Activated CD4-positive, alpha-beta T cell treated with anti-CD3 and anti-CD28 coated beads, Interleukin-2, amount 10 ng/mL, durations not matched to agents 7 days and 5 days (primary cell): ENCODE measurements around the gene GRIK4. TPM values are rescaled to one million over a fixed set of nuclear protein-coding genes. Genes with fewer than 3 reads are reported as not detected.

Experiments used
- CTCF ChIA-PET: fragments of 350-600 bp; sonication (Branson Sonifier 250); formaldehyde crosslinking; loops from one replicate; lab custom pipeline; 2021; ENCODE audit warnings: antibody characterized with exemption; lab: Charles Lee
- POLR2A ChIA-PET: fragments of 350-600 bp; sonication (Branson Sonifier 250); formaldehyde crosslinking; loops from one replicate; lab custom pipeline; 2021; ENCODE audit warnings: antibody characterized with exemption; lab: Charles Lee
- DNase-seq: peaks from one replicate; pipeline ENCODE4 v3.0.0-alpha.2; 2020
- H3K27ac Mint-ChIP-seq: one replicate; pipeline ENCODE4 v1.8.0; 2021; ENCODE audit warnings: mild to moderate bottlenecking, moderate library complexity, mixed read lengths
- H3K27me3 Mint-ChIP-seq: one replicate; pipeline ENCODE4 v1.8.0; 2021; ENCODE audit warnings: mixed read lengths
- H3K36me3 Mint-ChIP-seq: one replicate; pipeline ENCODE4 v1.8.0; 2021; ENCODE audit warnings: low read depth, mixed read lengths
- H3K4me1 Mint-ChIP-seq: one replicate; pipeline ENCODE4 v1.8.0; 2021; ENCODE audit warnings: mixed read lengths
- H3K4me3 Mint-ChIP-seq: one replicate; pipeline ENCODE4 v1.8.0; 2021; ENCODE audit warnings: mild to moderate bottlenecking, moderate library complexity, mixed read lengths
- H3K9me3 Mint-ChIP-seq: one replicate; pipeline ENCODE4 v1.8.0; 2021; ENCODE audit warnings: mixed read lengths
- total RNA-seq, 2 experiments: library from RNA; stranded (reverse); gene quantifications; one replicate each; pipeline ENCODE4 v1.2.3, GENCODE V29; 2021

GRIK4 gene
- total RNA-seq, 2 experiments from 2014 or later, result not detected

DNA sequence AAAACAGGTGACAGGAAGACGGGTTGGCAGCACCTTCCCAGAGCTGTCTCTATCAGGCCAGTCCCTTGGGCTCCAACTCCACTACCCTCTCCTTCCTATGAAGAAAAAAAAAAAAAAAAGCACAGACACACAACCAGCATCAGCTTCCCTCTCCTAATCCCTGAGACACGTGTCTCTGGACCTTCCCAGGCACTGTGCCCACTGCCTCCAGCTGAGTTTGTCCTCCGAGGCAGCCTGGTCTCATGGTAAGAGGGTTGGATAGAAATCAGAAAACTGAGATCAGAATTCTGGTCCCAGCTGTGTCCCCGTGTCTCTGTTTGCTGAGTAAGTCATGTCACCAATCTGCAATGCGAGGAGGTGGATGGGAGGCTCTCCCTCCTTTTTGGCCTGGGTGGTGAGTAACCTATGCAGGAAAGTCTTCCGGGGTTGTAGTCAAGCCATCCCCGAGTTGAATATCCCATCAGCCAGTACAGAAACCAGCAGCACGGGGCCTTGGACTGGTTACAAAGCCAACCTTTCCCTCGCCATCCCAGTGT is 318.6 kb downstream of the GRIK4 start:
- Mint-ChIP-seq H3K36me3 (no peaks in the 10 kb centered on the region), H3K27me3 (no peaks in the 10 kb centered on the region)
- POLR2A ChIA-PET, result no interaction called here

DNA sequence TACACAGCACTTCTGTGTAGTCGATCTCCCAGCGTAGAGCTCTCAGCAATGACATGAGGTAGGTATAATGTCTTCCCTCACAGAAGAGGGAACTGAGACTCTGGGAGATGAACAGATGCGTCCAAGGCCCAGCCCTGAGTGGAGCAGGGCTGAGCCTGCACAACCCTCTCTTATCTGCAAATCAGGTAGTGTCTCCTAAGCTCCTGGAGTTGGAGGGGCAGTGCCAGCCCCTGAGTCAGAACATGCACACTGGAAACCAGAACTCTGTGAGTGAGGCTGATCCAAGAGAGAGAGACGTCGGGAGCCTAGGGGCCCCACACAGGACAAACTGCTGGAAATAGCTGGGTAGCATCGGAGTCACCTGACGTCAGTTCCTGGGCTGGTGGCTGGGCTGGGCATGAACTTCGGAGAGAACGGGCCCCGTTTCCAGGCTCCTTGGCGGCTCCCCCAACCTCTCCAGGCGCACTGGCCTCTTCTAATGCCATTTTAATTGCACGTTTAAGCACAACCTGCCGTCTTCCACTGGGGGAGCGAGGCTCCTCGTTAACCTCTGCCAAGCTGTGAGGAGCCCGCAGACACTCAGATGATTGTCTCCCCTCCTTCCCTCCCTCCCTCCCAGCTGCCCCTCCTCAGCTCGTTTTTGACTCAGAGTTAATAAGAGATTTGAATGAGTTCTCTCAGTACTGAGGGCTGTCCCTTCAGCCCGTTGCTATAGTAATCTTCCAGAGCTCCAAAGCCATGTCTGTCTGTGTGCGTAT is 321.1 kb downstream of the GRIK4 start:
- POLR2A ChIA-PET, result no interaction called here
- no peaks in the 10 kb centered on the region for H3K4me1 Mint-ChIP-seq
- H3K4me3 Mint-ChIP-seq, result no peak overlapping the region
- no peaks in the 10 kb centered on the region for H3K36me3 Mint-ChIP-seq
- CTCF ChIA-PET, result interaction anchor here (1.1 kb wide), 1 partner anchor 29 kb away, joined by 3 read pairs; no protein-coding TSS in a partner anchor
- H3K27me3 Mint-ChIP-seq, result no peaks in the 10 kb centered on the region
- no peak overlapping the region for H3K27ac Mint-ChIP-seq
- no peaks in the 10 kb centered on the region for H3K9me3 Mint-ChIP-seq
- no peak for DNase-seq

More for the DNA sequence above, 318.6 kb downstream of the GRIK4 start:
- CTCF ChIA-PET, result no interaction called here
- H3K4me3 Mint-ChIP-seq, result no peak overlapping the region
- no peak for DNase-seq
- H3K27ac Mint-ChIP-seq, result no peak overlapping the region
- no peaks in the 10 kb centered on the region for H3K9me3 Mint-ChIP-seq
- H3K4me1 Mint-ChIP-seq, result no peaks in the 10 kb centered on the region

DNA sequence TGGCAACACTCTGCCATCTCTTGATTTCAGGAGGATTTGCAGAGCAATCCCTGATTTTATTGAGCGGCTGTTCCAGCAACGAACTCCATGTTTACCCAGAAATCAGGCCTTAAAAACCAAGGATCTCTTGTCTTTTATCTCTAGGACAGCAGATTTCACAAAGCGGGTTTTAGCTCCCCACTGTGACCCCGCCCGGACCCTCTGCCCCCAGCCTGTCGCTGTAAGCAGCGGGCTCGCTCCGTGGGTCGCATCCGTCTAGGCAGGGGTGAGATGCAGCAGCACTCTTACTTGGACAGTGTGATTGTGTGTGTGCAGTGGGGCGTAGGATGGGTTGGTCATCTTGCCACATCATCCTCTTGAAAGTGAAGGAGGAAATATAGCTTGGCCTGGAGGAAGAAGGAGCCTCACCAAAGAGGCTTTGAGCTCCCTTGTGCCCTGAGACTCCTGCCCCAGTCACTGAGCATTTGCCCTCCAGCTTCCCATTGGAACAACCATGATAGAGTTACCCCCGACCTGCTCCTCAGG is 323.2 kb downstream of the GRIK4 start:
- CTCF ChIA-PET, result interaction anchor here (0.7 kb wide), 2 partner anchors 12 to 157 kb away, joined by 3 to 4 read pairs; no protein-coding TSS in a partner anchor
- POLR2A ChIA-PET, result no interaction called here
- no peak overlapping the region for H3K4me3 Mint-ChIP-seq

DNA sequence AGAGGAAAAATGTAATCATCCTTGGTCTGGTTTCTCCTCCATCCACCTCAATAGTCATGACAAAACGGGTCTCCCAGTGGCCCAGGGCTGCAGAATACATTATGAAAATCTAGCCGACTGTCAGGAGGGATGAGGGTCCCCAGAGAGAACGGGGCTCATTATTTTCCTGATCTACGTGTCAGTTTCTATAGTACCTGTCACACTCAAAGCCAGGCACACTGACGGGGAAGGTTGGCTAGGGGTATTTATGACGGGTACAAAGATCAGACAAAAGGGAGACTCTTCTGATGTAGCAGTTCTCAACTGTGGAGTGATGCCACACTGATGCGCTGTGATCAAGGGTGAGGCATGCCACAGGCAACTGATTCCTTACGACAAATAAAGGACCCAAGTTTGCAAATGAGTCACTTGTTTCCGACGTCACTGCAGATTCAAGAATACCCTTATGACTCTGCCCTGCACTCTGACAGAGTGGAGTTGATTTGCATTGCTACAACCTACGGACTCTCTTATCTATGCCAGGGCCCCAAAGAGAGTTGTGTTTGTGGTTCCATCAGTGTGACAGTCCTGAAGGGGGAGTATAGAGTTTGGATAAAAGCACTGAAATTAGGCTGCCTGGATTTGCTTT is 324.2 kb downstream of the GRIK4 start:
- Mint-ChIP-seq H3K9me3 (no peaks in the 10 kb centered on the region), H3K36me3 (no peaks in the 10 kb centered on the region), H3K4me1 (no peaks in the 10 kb centered on the region), H3K27ac (no peak overlapping the region), H3K4me3 (no peak overlapping the region), H3K27me3 (no peaks in the 10 kb centered on the region)
- POLR2A ChIA-PET, result no interaction called here
- peak; percentile 7 for DNase-seq
- CTCF ChIA-PET, result interaction anchor here (0.7 kb wide), 1 partner anchor 12 kb away, joined by 3 read pairs; no protein-coding TSS in a partner anchor

More for the DNA sequence above, 323.2 kb downstream of the GRIK4 start:
- no peaks in the 10 kb centered on the region for H3K9me3 Mint-ChIP-seq
- no peaks in the 10 kb centered on the region for H3K36me3 Mint-ChIP-seq
- no peaks in the 10 kb centered on the region for H3K4me1 Mint-ChIP-seq
- H3K27me3 Mint-ChIP-seq, result no peaks in the 10 kb centered on the region
- no peak for DNase-seq
- no peak overlapping the region for H3K27ac Mint-ChIP-seq

GRCh38 chr11:120837696-120838095 is 326.1 kb downstream of the GRIK4 start:
- no peaks in the 10 kb centered on the region for H3K9me3 Mint-ChIP-seq
- CTCF ChIA-PET, result interaction anchor here (0.6 kb wide), 1 partner anchor 85 kb away, joined by 3 read pairs; no protein-coding TSS in a partner anchor
- H3K4me1 Mint-ChIP-seq, result no peaks in the 10 kb centered on the region
- no peaks in the 10 kb centered on the region for H3K27me3 Mint-ChIP-seq
- no peak overlapping the region for H3K4me3 Mint-ChIP-seq
- no peaks in the 10 kb centered on the region for H3K36me3 Mint-ChIP-seq
- H3K27ac Mint-ChIP-seq, result no peak overlapping the region
- no peak for DNase-seq
- POLR2A ChIA-PET, result no interaction called here

- H3K9me3 Mint-ChIP-seq, result no peaks in the 10 kb centered on the region
- no peaks in the 10 kb centered on the region for H3K27me3 Mint-ChIP-seq
- no peak for DNase-seq
- H3K4me3 Mint-ChIP-seq, result no peak overlapping the region
- ChIA-PET POLR2A (no interaction called here), CTCF (no interaction called here)
- H3K4me1 Mint-ChIP-seq, result no peaks in the 10 kb centered on the region
- no peaks in the 10 kb centered on the region for H3K36me3 Mint-ChIP-seq
- H3K27ac Mint-ChIP-seq, result no peak overlapping the region
Measured at GRCh38 chr11:120839201-120839600, 327.7 kb downstream of the GRIK4 start.

GRCh38 chr11:120839846-120840402 is 328.4 kb downstream of the GRIK4 start:
- H3K36me3 Mint-ChIP-seq, result no peaks in the 10 kb centered on the region

GRCh38 chr11:120840661-120841060 is 329.1 kb downstream of the GRIK4 start:
- DNase-seq, result no peak
- POLR2A ChIA-PET, result no interaction called here
- Mint-ChIP-seq H3K36me3 (no peaks in the 10 kb centered on the region), H3K4me1 (no peaks in the 10 kb centered on the region), H3K27me3 (no peaks in the 10 kb centered on the region), H3K4me3 (no peak overlapping the region), H3K9me3 (no peaks in the 10 kb centered on the region), H3K27ac (no peak overlapping the region)
- CTCF ChIA-PET, result no interaction called here

More at GRCh38 chr11:120839846-120840402, 328.4 kb downstream of the GRIK4 start:
- no peak overlapping the region for H3K27ac Mint-ChIP-seq
- CTCF ChIA-PET, result no interaction called here
- H3K4me3 Mint-ChIP-seq, result no peak overlapping the region
- no peaks in the 10 kb centered on the region for H3K27me3 Mint-ChIP-seq
- no peaks in the 10 kb centered on the region for H3K9me3 Mint-ChIP-seq
- DNase-seq, result no peak
- H3K4me1 Mint-ChIP-seq, result no peaks in the 10 kb centered on the region
- POLR2A ChIA-PET, result no interaction called here

DNA sequence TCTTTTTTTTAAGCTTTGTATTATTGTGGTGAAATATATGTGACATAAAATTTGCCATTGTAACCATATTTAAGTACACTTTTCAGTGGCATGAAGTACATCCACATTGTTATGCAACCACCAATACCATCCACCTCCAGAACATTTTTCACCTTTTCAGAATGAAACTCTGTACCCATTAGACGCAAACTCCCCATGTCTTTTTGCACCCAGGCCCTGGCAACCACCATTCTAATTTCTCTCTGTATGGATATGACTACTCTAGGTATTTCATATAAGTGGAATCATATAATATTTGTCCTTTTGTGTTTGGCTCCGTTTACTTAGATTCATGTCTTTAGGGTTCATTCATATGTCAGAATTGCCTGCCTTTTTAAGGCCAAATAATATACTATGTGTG is 329.5 kb downstream of the GRIK4 start:
- H3K27me3 Mint-ChIP-seq, result no peaks in the 10 kb centered on the region
- H3K4me3 Mint-ChIP-seq, result no peak overlapping the region
- H3K36me3 Mint-ChIP-seq, result no peaks in the 10 kb centered on the region
- no peaks in the 10 kb centered on the region for H3K4me1 Mint-ChIP-seq
- H3K9me3 Mint-ChIP-seq, result no peaks in the 10 kb centered on the region
- DNase-seq, result no peak
- H3K27ac Mint-ChIP-seq, result no peak overlapping the region
- CTCF ChIA-PET, result no interaction called here
- POLR2A ChIA-PET, result no interaction called here

DNA sequence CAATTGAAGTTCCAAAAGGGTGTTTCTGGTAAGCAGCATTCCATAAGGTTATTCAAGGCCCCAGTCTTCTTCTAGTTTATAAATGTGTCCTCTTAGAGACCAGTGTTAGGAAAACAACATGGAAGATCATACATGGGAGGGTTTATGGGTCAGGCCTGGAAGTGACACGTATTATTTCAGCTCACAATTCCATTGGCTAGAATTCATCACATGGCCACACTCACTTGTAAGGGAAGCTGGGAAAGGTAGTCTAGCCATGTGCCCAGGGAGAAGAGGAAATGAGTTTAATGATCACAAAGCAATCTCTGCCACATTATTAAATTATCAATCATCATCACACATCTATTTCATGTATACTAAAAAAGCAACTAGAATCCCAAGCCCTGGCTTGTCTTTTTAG is 330.6 kb downstream of the GRIK4 start:
- ChIA-PET POLR2A (no interaction called here), CTCF (no interaction called here)
- DNase-seq, result no peak
- Mint-ChIP-seq H3K27me3 (no peaks in the 10 kb centered on the region), H3K9me3 (no peaks in the 10 kb centered on the region), H3K4me3 (no peak overlapping the region), H3K27ac (no peak overlapping the region), H3K36me3 (no peaks in the 10 kb centered on the region), H3K4me1 (no peaks in the 10 kb centered on the region)

- H3K4me3 Mint-ChIP-seq, result no peak overlapping the region
- ChIA-PET CTCF (no interaction called here), POLR2A (no interaction called here)
- DNase-seq, result no peak
- no peaks in the 10 kb centered on the region for H3K9me3 Mint-ChIP-seq
- H3K27me3 Mint-ChIP-seq, result no peaks in the 10 kb centered on the region
- H3K36me3 Mint-ChIP-seq, result no peaks in the 10 kb centered on the region
- no peak overlapping the region for H3K27ac Mint-ChIP-seq
- no peaks in the 10 kb centered on the region for H3K4me1 Mint-ChIP-seq
Measured at GRCh38 chr11:120853435-120853834, 341.9 kb downstream of the GRIK4 start.

GRCh38 chr11:120854988-120855387 is 343.4 kb downstream of the GRIK4 start:
- ChIA-PET POLR2A (no interaction called here), CTCF (no interaction called here)
- H3K36me3 Mint-ChIP-seq, result no peaks in the 10 kb centered on the region
- no peak overlapping the region for H3K27ac Mint-ChIP-seq
- no peaks in the 10 kb centered on the region for H3K9me3 Mint-ChIP-seq
- no peaks in the 10 kb centered on the region for H3K4me1 Mint-ChIP-seq
- no peak overlapping the region for H3K4me3 Mint-ChIP-seq
- H3K27me3 Mint-ChIP-seq, result no peaks in the 10 kb centered on the region
- no peak for DNase-seq

- Mint-ChIP-seq H3K27me3 (no peaks in the 10 kb centered on the region), H3K4me3 (no peak overlapping the region), H3K9me3 (no peaks in the 10 kb centered on the region), H3K36me3 (no peaks in the 10 kb centered on the region), H3K4me1 (no peaks in the 10 kb centered on the region), H3K27ac (no peak overlapping the region)
- DNase-seq, result no peak
- CTCF ChIA-PET, result interaction anchor here (0.6 kb wide), 1 partner anchor 98 kb away, joined by 5 read pairs; no protein-coding TSS in a partner anchor
- POLR2A ChIA-PET, result no interaction called here
Measured at GRCh38 chr11:120857508-120857907, 346.0 kb downstream of the GRIK4 start.
